ELR (cell line): ENCODE measurements around the gene SNED1.

ENCODE experiments used
- DNase-seq: peaks from one replicate; pipeline ENCODE4 v3.0.0-alpha.2; 2015; ENCODE audit warnings: low read depth

Gene SNED1

DNA sequence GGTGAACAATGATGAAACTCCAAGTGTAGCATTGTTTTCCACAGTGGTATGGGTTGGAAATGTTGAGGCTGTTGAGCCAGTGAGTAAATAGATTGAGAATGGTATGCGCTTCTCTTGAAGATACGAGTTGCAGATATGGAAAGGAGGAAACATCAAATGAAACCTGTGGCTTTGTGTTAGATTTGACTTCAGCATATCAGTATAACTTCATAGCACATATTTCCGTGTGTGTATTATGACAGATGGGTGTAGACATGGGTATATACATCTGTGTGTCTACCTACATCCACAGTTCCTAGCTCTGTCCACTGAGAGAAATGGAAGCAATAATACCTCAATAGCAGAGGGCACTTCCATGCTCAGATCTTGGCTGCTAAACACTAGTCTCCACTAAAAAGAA is 8.0 kb downstream of the SNED1 start:
- DNase-seq: no peak

DNA sequence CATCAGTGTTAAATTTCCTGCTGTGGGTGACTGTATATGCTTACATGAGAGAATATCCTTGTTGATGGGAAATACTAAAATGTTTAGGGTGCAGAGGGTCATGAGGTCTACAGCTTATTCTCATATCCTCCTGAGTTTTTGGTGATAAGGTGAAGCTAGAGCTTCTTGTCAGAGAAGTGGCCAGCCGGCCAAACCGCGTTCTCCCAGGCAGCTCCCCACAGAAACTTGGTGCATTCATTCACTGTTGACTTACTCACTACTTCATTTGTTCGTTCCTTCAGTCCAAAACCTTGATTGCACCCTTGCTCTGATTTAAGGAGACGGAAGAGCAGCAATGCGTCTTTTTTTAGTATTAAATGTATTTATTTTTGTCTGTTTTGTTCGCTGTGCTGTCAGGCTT is 8.7 kb downstream of the SNED1 start:
- no peak for DNase-seq

DNA sequence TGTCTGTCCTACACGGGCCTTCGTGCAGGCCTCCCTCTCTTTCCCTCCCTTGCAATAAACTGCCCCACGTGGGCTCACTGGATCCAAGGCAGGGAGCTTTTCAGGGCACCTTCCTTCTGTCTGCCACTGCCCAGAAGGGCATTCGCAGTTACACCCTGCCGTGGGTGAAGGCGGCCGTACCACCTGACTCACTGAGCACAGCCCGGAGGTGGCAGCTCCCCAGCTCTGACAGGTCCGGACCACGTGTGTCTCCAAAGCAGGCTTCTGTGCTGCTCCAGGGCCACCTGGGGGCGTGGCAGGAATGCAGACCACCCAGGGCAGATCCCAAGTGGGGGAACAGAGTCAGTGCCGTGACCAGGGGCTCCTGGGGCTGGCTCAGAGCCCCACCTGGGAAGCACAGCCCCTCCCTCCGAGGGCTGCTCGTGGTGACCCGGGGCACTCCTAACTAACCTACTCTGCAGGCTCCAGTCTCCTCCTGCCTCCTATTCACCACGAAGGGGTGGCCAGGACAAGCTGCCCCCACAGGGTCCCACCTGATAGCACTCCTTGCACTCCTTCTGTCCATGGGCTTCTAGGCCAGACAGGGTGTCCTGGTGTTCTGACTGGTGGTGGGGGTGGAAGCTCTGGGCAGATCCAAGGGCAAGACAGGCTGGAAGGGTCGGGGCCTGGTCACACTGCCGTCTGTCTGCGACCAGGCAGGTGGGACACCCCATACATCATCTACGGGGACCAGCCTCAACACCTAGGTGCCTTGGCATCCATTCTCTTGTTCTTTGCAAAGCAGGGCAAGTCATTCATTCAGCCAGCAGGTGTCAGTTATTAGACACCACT is 9.7 kb downstream of the SNED1 start:
- no peak for DNase-seq

DNA sequence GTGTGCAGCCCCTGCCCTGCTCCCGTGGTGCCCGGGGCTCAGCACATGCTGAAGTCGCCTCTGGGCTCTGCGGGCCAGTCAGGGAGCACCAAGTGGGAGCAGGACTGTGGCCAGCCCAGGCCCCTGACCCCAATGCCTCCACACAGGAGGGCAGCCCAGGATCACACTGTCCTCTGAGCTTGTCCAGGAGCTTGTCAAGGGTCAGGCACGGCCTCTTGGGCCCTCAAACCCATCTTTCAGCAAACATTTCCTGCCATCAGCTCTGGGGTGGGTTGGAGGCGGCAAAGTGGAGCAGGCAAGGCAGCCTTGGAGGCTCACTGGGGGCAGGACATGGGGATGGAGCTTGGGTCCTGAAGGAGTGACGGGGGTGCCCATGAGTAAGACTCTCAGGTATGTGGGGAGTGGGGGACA is 10.3 kb downstream of the SNED1 start:
- no peak for DNase-seq

DNA sequence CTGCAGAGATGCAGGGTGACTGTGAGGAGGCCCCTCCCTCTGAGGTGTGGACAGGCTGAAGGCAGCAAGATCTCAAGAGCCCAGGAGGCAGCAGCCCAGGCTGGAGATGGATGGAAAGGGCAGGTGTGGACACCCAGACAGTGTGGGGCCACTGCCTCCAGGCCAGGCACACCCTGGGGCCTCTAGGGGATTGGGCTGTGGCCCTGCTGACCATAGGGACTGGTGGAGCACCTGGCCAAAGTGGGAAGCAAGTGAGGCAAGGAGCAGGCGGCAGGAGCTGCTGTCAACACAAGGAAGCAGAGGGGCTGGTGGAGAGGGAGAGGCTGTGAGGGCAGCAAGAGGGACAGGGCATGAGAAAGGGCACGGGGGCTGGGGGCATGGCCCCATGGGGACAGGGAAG is 10.8 kb downstream of the SNED1 start:
- DNase-seq: no peak

DNA sequence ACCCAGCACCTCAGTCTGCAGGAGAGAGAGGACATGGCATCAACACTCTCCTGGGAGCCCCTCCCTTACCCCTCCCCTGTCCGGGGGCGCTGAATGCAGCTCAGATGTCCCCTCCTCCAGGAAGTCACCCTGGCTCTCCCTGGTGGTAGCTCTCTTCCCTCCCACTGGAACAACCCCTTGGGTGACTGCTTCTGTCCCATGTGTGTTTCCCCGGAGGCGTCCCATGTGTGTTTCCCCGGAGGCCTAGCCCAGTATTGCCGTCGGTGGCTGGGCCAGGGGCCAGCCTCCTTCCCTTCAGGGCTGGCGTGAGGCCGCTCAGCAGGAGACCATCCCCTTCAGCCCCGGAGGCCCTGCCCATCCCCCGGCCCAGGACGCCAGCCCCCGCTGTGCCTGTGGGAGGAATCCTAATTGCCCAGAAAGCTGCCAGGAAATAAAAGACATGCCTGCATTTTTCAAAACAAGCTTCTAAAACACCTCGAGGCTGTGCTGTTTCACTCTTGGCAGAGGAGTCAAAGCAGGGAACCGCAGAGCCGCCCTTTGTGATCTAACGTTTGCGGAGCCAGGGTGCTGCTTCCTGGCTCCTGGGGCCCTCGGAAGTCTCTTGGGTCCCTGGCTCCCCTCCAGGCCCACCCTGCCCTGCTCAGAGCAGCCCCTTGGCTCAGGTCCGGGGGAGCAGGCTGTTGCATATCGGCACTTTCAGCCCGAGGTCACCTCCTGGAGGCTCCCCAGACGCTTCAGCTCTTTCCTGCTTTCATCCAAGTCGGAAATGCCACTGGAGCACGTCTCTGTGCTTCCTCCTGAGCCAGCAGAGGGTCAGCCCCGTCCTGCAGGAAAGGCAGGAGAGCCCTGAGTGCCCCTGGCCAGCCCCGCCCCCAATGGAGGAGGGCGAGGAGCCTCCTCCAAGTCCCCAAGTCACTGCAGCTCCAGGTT is 11.4 kb downstream of the SNED1 start:
- DNase-seq: peak; percentile 61

DNA sequence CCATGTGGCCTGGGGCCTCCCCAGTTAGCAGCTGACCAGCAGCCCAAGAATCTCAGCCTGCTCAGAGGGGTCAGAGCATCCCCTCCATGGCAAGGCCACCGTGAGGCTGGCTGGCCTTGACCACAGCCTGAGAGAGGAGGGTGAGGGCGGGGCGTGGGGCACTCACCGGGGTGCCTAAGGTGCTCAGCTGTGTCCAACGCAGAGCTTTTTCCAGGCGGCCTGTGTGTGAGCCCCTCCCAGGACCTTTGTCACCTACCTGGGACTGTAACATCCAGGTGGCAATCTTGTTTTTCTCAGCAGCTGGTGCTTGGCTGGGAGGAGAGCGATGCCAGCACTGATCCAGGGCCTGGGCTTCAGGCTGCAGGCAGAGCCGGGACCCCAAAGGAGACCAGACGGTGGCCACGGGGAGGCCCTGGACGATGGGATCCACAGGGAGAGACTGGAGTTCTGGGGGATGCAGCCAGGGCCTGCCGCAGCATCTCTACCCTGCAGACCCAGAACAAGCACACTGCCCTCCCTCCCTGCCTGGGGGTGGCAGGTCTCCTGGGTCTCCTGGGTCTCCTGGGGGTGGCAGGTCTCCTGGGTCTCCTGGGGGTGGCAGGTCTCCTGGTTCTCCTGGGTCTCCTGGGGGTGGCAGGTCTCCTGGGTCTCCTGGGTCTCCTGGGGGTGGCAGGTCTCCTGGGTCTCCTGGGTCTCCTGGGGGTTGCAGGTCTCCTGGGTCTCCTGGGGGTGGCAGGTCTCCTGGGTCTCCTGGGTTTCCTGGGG is 12.3 kb downstream of the SNED1 start:
- DNase-seq: no peak

DNA sequence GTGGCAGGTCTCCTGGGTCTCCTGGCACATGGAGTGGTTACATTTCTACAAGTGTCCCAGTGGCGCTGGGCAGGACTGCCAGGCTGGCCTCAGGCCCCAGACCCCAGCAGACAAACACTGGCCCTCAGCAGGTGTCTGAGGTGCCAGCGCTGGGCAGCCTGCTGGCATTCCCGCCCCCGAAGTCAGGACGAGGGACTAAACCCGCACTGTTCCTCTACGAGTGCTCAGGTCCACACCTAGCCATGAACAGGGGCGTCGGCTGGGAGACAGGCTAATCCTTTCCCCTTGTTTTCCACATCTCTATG is 12.8 kb downstream of the SNED1 start:
- DNase-seq: no peak

DNA sequence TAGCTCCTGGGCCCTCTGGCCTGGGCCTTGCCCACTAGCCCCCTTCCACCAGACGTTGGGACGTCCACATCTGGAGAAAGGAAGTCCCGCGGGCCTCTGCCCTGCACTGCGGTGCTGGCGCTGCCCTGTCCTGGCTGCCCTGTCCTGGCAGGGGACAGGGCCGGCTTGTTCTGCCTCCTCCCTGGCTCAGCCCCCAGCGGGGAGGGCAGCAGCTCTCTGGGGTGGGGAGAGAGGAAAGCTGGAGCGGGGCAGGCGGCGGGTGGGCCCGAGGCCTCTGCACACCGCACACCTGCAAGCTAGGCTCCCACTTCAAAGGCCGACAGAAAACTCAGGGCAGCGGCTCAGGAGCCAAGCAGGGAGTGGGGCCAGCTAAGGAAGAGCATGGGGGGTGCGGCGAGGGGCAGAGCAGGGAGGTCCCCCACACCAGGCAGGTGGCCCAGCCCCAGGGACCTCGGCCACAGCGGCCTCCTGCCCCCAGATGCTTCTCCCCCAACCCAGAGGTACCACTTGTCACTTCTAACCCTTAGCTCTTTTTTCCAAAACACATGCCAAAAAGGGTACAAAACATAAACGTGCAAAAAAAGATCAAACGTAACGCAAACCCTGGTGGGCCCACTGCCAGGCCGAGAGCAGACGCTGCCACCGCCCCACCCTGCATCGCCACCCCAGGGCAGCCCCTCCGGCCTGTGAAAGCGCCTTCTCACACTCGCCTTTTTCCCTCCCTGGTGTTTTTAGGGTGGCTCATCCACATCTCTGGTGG is 13.5 kb downstream of the SNED1 start:
- no peak for DNase-seq

DNA sequence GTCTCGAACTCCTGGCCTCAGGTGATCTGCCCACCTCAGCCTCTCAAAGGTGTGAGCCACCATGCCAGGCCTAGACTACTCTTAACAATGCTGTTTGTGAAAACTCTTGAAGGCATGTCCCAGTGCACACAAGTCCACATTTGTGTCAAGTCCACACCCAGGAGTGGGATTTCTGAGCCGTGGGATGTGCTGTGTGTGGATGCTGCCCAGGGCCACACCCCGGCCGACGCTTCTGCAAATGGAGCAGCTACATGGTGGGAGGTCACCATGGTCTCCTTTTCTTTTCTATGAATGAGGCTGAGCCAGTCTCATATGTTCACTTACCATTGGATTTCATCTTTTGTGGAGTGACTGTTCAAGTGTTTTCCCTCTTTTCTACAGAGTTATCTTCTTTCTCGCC is 15.8 kb downstream of the SNED1 start:
- DNase-seq: no peak

DNA sequence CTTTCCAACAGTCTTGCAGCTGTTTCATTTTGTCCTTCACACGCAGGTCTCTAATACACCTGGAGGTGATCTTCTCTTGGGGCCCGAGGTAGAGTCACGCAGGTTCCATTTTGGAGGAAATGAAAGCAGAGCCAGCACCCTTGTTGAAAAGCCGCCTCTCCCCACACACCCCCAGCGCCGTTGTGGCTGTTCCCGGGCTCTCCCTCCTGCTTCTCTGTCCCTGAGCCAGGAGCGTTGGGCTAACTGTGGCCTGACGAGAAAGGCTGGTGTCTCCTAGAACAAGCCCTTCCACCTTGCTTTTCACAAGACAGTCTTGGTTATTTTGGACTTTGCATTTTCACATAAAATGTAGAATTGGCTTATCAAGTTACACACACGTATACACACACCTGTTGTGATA is 16.3 kb downstream of the SNED1 start:
- DNase-seq: no peak

DNA sequence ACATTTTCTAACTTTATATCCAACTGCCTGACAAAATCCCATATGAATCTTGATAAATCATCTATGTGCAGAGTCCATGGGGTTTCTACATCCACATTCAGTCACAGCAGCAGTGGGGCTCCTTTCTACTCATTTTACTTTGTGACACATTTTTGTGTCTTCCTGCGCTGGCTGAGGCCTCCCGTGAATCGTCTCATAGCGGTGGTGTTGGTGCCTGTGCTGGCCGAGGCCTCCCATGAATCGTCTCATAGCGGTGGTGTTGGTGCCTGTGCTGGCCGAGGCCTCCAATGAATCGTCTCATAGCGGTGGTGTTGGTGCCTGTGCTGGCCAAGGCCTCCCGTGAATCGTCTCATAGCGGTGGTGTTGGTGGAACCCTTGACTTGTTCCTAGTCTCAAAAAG is 17.0 kb downstream of the SNED1 start:
- DNase-seq: no peak

DNA sequence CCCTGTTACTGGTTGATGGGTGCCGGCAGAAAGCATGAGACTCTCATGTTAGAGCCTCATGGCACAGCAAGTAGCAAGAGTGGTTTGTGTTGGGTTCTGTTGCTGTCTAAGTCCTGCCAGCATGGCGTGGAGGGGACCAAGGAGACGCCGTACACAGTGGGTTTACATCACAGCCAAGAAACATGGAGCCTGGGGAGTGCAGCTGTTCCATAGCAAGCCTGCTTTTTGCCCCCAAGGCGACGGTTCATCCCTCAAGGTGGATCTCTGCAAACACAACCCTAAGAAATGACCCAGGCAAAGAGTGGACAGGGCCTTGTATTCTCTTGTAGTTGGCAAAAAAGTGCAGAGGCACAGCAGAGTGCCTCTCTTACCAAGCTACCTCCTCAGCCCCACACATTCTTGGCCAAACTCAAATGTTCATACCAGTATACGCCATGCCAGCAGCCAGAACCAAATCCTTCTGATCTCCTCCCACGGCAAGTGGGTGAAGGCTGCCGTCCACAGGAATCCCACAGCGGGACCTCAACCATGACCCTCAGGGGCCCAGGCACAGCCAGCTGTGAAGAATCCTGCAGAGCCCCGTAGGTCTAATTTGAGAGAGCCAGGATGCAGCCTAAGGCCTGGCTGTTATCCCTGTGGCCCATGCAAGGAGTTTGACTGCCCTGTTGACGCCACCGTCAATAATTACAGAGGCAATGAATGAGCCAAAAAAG is 19.0 kb downstream of the SNED1 start:
- no peak for DNase-seq

DNA sequence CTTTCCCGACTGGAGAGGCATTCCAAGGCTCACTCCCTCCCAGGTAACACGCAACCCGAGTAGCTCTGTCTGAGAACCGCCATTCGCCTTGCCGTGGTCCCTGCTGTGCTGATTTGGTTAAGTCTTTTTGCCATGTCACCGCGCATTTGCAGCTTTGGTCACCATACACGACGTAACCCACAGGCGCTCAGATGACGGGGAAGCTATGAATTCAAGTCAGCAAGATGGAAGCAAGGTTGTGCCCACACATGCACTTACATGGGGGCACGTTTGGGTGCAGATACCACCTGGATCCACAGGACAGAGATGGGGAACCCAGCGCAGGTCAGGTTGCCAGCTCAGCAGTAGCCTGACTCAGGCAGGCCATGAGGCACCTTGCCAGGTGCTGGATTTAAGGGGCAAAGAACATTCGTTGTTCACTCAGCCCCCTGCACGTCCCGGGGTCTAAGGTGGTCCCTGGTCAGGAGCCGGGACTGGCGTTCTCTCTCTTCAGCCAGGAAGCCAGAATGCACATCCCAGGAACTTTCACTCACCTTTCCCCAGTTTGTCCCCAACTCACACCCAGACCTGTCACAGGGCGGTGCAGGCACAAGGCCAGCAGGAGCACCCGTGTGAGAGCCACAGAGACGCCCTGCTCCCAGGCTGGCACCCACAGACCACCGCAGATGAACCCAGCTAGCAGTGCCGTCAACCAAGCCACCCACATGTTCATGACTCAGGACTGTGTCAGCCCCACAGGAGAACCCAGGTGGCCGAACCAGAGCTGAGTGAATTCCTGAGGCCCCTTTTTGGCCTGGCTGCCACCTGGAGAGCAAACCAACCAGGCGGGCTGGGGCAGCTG is 19.9 kb downstream of the SNED1 start:
- DNase-seq: no peak

DNA sequence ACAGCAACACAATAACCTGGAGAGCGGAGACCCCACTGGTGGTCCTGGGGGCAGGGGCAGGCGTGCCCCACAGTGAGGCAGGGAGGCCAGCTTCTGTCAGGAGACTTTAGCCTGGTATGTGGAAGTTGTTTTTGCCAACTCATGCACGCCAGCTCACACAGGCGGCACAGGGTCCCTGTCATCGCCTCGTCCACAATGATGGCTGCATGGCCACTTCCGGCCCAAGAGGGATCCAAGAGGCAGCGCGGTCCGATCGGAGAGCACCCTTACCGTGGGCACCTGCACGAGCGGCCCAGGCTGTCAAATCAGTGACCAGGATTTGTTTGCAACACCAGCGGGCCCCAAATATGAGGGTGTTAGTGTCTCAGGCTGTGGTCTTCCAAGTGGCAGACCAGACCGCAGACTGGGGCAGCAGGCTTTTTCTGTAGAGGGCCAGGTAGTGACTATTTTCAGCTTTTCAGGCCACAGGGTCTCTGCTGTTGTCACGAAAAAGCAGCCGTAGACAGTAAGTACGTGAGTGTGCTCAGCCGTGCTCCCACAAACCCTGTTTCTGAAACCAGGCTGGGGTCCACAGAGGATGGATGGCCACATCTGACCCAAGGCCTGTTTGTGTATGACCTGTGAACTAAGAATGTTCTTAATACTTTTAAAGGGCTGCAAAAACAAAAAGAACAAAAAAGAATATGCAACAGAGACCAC is 21.2 kb downstream of the SNED1 start:
- DNase-seq: no peak

DNA sequence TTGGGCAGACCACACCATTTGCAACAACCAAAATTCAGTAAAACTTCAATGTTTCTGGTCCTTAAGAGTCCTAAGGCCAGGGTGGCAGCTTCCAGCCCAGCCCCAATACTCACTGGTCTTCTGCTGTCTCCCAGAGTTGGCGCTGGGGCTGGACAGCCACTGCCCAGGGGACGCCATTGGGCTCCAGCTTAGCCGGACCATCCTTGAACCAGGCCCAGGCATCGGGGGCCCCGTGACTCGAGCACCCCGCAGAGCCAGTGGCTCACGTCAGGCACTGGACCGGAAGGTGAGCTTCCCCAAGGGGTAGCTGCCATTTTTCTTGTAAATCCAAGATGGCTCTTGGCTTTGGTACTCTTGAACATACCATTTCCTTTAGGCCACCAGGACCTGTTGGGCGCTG is 21.8 kb downstream of the SNED1 start:
- no peak for DNase-seq

DNA sequence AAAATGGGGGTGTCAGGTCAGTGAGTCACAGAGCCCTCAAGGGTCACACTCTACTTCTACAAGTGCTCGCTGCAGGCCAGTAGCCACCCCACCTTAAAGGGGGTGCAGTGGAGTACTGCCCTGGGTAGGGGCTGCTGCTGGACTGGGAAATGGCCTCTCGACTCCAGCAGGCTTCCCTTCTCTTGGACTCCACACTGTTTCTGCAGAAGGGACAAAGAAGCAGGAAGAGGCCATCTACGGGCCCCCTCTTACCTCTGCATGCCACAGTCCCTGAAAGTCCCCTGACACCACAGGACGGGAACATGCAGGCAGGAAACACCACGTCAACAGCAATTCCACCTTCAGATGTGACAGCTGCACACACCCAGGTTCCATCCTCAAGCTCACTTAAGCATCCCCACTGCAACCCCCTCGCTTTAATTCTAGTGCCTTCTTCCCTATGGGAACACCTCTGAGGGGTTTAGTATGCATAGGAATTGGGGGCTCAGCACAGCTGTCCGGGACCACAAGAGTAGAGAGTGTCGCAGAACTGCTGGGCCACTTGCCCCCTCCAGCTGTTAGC is 22.3 kb downstream of the SNED1 start:
- DNase-seq: no peak

DNA sequence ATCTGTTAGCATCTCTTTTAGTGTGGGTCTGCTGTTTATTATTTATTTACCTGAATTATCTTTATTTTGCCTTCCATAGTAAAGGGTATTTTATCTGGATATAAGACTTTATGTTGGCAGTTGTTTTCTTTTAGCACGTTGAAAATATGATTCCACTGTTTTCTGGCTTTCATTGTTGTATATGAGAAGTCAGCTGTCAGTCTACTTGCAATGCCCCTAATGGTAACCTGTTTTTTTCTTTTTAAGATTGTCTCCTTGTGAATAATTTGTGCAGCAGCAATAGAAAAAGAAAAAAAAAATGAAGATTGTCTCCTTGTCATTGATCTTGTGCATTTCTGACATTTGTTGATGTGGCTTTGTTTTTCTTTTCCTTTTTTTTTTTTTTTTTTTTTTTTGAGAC is 27.2 kb downstream of the SNED1 start:
- DNase-seq: no peak

DNA sequence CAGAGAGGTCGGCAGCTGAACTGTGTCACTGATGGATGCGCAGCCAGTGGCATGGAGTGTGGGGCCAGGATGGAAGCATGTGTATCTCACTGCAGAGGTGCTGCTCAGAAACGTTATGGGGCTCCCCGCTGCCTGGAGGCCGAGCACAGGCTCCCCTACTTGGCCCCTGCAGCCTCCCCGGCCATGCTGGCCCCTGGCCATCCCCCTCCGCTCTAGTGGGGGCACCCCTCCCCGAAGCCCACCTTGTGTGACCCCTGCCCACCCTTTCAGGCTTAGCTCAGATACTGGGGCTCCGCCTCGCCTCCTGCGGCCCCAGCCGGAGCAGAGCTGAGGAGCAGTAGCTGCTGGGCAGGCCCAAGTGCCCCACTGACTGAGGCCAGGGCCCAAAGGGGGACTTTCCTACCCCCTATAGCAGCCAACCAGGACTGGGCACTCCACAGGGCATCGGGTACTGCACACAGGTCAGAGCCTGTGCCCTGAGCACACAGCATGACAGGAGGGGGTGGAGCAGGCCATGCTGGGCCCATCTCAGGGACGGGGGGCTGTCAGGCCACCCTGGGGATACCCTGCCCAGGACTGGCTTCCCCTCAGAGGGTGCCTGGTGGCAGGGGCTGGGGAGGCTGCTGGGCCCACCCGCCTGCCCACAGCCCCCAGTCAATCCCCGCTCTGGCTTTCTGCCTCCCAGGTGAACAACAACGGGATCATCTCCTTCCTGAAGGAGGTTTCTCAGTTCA is 31.3 kb downstream of the SNED1 start:
- no peak for DNase-seq
